Measurements from ENCODE around the gene CD27. TPM values are rescaled to one million over a fixed set of nuclear protein-coding genes. Genes with fewer than 3 reads are reported as not detected.

CD27 gene
- total and polyA plus RNA-seq, 2 of the 13 experiments (the other 11 are each of a cell fraction or from before 2014, with no cell fraction given) = 0.12 TPM; not detected in 1

DNA sequence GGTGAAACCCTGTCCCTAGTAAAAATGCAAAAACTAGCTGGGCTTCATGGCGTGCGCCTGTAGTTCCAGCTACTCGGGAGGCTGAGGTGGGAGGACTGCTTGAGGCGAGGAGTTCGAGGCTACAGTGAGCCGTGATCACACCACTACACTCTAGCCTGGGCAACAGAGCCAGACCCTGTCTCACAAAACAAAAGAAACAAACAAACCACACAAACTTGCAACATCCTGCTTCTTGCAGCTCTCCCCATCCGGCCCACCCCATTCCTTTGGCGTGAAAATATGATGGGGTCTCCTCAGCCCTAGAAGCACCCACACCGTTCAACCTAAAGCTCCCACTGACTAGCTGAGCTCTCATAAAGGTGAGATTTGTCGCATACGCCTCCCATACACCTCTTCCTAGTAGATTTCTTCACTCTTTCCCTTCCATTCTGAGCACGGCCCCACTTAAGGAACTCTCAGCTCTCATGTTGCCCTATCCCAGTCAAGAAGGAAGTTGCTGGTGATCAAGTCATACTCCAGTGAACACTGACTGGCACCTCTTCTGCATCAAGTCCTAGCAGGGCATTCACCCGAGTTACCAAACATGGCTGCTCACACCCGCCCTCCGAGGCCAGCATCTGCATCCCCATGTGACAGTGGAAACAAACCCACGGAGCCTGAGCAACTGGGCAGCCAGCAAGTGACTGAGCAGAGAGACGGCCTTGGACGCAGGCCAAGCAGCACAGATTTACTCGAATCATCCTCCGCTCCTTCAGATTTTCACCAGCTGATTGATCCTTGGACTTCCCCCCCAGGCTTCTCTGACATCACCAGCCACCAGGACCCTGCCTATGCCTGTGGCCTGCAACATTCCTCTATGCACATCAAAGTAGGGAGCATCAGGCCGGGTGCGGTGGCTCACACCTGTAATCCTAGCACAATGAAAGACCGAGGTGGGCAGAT is 18.9 kb upstream of the CD27 start:
- in situ Hi-C loops (cut with HindIII; ENCODE audit: extremely low pct_ligation_motif_present, low pct_unique_long_range_greater_than_20kb) = loop anchor here (10.0 kb wide), 1 partner anchor 109 kb away; the partner anchor contains the start of gene GAPDH
- CTCF ChIA-PET (ENCODE audit: low intra/inter-chr PET ratio, low total read pairs) = no interaction called here
- TF ChIP-seq ZNF558 (CRISPR knock-in tag; IDR thresholded peaks at IDR 0.05; ENCODE audit: borderline replicate concordance) (no peak), ZNF34 (CRISPR knock-in tag; IDR thresholded peaks at IDR 0.05; ENCODE audit: borderline replicate concordance) (no peak), ZNF562 (CRISPR knock-in tag; IDR thresholded peaks at IDR 0.05; ENCODE audit: borderline replicate concordance) (no peak), ZNF329 (CRISPR knock-in tag; IDR thresholded peaks at IDR 0.05; ENCODE audit: low read depth) (no peak), HCFC1 (IDR thresholded peaks at IDR 0.05; ENCODE audit: low read depth, low read length) (no peak), PHF5A (CRISPR knock-in tag; IDR thresholded peaks at IDR 0.05; ENCODE audit: low read depth, unreplicated experiment) (no peak), ZNF598 (CRISPR knock-in tag; IDR thresholded peaks at IDR 0.05; ENCODE audit: borderline replicate concordance) (no peak), ZC3H13 (CRISPR knock-in tag; IDR thresholded peaks at IDR 0.05) (no peak), KMT2B (CRISPR knock-in tag; IDR thresholded peaks at IDR 0.05) (no peak), BRCA1 (CRISPR knock-in tag; IDR thresholded peaks at IDR 0.05) (no peak)
- TF ChIP-seq, protein P1, sequence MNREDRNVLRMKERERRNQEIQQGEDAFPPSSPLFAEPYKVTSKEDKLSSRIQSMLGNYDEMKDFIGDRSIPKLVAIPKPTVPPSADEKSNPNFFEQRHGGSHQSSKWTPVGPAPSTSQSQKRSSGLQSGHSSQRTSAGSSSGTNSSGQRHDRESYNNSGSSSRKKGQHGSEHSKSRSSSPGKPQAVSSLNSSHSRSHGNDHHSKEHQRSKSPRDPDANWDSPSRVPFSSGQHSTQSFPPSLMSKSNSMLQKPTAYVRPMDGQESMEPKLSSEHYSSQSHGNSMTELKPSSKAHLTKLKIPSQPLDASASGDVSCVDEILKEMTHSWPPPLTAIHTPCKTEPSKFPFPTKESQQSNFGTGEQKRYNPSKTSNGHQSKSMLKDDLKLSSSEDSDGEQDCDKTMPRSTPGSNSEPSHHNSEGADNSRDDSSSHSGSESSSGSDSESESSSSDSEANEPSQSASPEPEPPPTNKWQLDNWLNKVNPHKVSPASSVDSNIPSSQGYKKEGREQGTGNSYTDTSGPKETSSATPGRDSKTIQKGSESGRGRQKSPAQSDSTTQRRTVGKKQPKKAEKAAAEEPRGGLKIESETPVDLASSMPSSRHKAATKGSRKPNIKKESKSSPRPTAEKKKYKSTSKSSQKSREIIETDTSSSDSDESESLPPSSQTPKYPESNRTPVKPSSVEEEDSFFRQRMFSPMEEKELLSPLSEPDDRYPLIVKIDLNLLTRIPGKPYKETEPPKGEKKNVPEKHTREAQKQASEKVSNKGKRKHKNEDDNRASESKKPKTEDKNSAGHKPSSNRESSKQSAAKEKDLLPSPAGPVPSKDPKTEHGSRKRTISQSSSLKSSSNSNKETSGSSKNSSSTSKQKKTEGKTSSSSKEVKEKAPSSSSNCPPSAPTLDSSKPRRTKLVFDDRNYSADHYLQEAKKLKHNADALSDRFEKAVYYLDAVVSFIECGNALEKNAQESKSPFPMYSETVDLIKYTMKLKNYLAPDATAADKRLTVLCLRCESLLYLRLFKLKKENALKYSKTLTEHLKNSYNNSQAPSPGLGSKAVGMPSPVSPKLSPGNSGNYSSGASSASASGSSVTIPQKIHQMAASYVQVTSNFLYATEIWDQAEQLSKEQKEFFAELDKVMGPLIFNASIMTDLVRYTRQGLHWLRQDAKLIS (CRISPR knock-in tag; IDR thresholded peaks at IDR 0.05) = no peak
- TF ChIP-seq, protein P2, sequence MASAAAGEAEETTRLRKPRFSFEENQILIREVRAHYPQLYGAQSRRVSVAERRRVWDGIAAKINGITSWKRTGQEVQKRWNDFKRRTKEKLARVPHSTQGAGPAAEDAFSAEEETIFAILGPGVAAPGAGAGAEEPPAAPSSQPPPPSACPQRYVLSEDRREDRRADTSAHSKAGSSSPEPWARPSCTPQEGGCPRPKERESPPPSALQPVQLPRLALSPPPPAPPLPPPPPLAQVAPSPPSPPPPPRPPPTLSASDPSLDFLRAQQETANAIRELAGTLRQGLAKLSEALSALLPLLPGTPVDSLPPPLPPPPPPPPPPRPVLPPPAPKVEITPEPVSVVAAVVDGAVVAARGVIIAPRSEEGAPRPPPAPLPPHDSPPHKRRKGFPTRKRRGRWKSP (CRISPR knock-in tag; IDR thresholded peaks at IDR 0.05) = 0 out of 2 replicates have a peak, but pooled peaks have one; percentile 26
- TF ChIP-seq, protein P3, sequence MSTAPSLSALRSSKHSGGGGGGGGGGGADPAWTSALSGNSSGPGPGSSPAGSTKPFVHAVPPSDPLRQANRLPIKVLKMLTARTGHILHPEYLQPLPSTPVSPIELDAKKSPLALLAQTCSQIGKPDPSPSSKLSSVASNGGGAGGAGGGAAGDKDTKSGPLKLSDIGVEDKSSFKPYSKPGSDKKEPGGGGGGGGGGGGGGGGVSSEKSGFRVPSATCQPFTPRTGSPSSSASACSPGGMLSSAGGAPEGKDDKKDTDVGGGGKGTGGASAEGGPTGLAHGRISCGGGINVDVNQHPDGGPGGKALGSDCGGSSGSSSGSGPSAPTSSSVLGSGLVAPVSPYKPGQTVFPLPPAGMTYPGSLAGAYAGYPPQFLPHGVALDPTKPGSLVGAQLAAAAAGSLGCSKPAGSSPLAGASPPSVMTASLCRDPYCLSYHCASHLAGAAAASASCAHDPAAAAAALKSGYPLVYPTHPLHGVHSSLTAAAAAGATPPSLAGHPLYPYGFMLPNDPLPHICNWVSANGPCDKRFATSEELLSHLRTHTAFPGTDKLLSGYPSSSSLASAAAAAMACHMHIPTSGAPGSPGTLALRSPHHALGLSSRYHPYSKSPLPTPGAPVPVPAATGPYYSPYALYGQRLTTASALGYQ (CRISPR knock-in tag; IDR thresholded peaks at IDR 0.05) = no peak
- TF ChIP-seq, protein P4, sequence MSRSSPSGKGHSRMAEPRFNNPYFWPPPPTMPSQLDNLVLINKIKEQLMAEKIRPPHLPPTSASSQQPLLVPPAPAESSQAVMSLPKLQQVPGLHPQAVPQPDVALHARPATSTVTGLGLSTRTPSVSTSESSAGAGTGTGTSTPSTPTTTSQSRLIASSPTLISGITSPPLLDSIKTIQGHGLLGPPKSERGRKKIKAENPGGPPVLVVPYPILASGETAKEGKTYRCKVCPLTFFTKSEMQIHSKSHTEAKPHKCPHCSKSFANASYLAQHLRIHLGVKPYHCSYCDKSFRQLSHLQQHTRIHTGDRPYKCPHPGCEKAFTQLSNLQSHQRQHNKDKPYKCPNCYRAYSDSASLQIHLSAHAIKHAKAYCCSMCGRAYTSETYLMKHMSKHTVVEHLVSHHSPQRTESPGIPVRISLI (CRISPR knock-in tag; IDR thresholded peaks at IDR 0.05; ENCODE audit: borderline replicate concordance) = no peak

More for the DNA sequence above, 18.9 kb upstream of the CD27 start:
- H3K4me1 ChIP-seq (ENCODE audit: insufficient read depth, low read length) = peaks cover 50% of the 10 kb centered on the region
- intact Hi-C loops (cut with micrococcal nuclease; ENCODE audit: unreplicated experiment) = no loop called here
- no peaks in the 10 kb centered on the region for H3K36me3 ChIP-seq (replicated peaks in 1 of 2; ENCODE audit: control insufficient read depth in 1 of 2, insufficient read depth in 2 of 2, low read length in 2 of 2)
- peak overlapping the region; percentile 72 for H3K4me2 ChIP-seq (ENCODE audit: low read depth, low read length)
- H4K20me1 ChIP-seq (ENCODE audit: insufficient read depth, low read length) = no peaks in the 10 kb centered on the region
- peak overlapping the region in 1 of 3 experiments; percentile 55; a peak in 2 of 6 replicates for H3K4me3 ChIP-seq (replicated peaks in 1 of 3; ENCODE audit: insufficient read depth in 1 of 3, low read depth in 2 of 3, low read length in 3 of 3)
- peaks cover 2 to 12% of the 10 kb centered on the region in 2 experiments; a peak in 2 of 5 replicates for H3K27me3 ChIP-seq (ENCODE audit: control insufficient read depth in 1 of 2, insufficient read depth in 2 of 2, low read length in 2 of 2)
- H3K27ac ChIP-seq (ENCODE audit: extremely low read length, insufficient read depth, low read length) = no peak overlapping the region
- WGBS (ENCODE audit: low lambda C conversion rate) = 38% methylated on average over 22 of the region's 23 CpGs
- no peak overlapping the region for H2AFZ ChIP-seq (ENCODE audit: low read length)
- BruUV-seq (replicated peaks) = no TSS peak
- no peaks in the 10 kb centered on the region for H3K79me2 ChIP-seq (ENCODE audit: insufficient read depth, low read length)
- peak; percentile 46 for ATAC-seq
- POLR2A ChIA-PET = interaction anchor here (0.5 to 4.2 kb wide), 7 partner anchors 9 to 108 kb away, joined by 3 to 20 read pairs (median 3); partner anchors contain the start of genes LTBR, TAPBPL and VAMP1
- no peak for FAIRE-seq
- no peak overlapping the region for H3K9ac ChIP-seq (ENCODE audit: insufficient read depth, low read depth, low read length)
- no peaks in the 10 kb centered on the region for H3K9me3 ChIP-seq (ENCODE audit: low read length)
- peak; percentile 49 for DNase-seq (ENCODE audit: low spot score)
